GM19239 (cell line): ENCODE results near the gene SH2D1A.
"Not testable (repeated sequence)": the region's sequence is repeated elsewhere in the genome, so short reads cannot be mapped to it uniquely, and the experiment has no call there.

Experiments used
- DNase-seq: peaks from one replicate; pipeline ENCODE4 v3.0.0; 2011; ENCODE audit warnings: low spot score; ENCODE audit not compliant: insufficient read length
- FAIRE-seq: peaks from 2 replicates; lab custom pipeline; 2011; peaks lifted over from hg19 to GRCh38; lab: Jason Lieb, UNC

The SH2D1A gene

GRCh38 chrX:124348885-124349453, 2.6 kb downstream of the SH2D1A start:
- FAIRE-seq (no peak), DNase-seq (no peak)

GRCh38 chrX:124354648-124355047, 8.3 kb downstream of the SH2D1A start:
- DNase-seq (no peak), FAIRE-seq (no peak)

GRCh38 chrX:124358800-124359383, 12.5 kb downstream of the SH2D1A start:
- FAIRE-seq (peak; percentile 76), DNase-seq (no peak)

- FAIRE-seq (no peak), DNase-seq (no peak)
Measured at GRCh38 chrX:124362072-124362471, 15.7 kb downstream of the SH2D1A start.

DNA sequence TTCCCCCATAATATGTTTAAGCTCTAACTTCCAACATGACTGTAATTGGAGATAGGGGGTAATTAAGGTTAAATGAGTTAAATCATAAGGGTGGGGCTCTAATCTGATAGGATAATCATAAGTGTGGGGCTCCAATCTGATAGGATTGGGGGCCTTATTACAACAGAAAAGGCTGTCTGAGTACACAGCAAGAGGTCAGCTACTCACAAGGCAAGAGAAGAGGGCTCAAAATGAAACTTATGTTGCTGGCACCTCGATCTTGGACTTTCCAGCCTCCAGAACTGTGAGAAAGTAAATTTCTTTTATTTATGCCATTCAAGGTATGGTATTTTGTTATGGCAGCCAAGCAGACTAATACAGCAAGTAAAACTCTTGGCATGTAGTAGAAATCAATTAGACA, 16.4 kb downstream of the SH2D1A start:
- FAIRE-seq = no peak
- no peak for DNase-seq

DNA sequence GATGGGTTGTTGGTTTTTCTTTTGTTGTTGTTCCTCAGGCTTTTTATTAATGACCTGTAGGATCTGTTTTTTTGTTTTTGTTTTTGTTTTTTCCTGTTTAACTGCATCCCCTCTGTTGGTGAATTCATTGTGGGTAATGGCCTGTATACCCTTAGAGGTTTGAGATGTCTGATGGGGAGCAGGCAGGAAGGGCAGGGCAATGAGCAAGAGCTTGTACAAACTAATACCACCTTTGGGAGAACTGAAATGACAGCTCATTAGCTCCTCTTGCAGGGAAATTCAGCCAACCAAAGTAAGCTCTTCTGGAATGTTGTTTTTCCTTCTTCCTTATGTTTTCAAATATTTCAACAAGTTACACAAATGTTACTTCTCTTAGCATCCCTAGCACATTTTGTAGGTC, 23.4 kb downstream of the SH2D1A start:
- FAIRE-seq (peak; percentile 51), DNase-seq (no peak)

DNA sequence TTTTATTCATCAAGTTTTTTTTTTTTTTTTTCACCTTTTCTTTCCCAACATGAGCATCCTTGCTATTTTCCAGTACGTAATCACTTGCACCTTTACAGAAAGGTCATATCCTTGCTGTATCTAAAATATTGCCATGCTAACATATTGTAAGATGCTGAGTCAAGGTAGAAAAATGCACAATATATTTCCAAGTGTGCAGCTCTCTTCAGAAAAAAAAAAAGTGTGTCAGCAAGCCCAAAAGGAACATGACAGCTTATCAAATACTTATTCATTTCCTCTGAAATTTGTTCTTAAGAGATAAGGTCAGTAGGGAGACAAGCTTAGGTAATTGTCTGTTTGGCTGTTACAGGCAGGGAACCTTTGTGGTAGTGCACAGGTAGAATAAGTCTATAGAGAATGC, 27.0 kb downstream of the SH2D1A start:
- DNase-seq = no peak
- FAIRE-seq = no peak

DNA sequence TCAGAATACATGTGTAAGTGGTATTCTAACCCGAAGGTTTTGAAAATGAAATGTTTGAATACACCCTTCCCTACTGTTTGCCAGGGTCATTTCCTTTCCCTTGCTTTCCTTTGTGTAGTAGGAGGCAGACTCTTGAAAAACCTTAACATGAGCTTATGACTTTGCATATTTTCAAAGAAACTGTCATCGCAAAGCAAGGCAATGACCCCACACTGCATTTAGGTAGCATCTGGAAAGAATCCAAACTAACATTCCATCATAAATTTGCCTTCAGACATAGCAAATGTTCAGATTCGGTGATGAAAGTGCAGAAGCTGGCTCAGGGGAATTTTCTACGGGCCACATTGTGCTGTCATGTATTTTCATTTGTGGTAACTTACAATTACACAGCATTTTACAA, 32.3 kb downstream of the SH2D1A start:
- DNase-seq = no peak
- FAIRE-seq = peak; percentile 44

GRCh38 chrX:124383354-124383753, 37.0 kb downstream of the SH2D1A start:
- FAIRE-seq (no peak), DNase-seq (no peak)

GRCh38 chrX:124386401-124386800, 40.0 kb downstream of the SH2D1A start:
- FAIRE-seq (no peak), DNase-seq (no peak)

DNA sequence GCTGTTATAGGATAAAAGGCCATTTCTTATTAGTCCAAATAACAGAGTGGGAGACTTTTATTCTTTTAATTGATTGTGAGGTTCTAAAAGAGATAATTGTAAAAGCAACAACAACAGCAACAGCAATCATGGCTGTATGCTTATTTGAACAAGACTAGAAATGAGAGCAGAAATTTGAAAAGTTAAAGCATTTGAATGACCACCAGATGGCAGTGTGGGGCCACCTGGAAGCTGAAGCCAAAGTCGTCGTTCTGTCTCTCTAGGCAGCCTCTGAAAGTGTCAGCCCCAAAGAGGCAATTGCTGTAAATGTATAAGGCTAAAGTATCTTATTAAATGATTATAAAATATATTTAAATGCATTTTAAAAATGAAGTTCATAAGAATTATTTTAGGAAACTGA, 42.2 kb downstream of the SH2D1A start:
- FAIRE-seq (peak; percentile 99), DNase-seq (peak; percentile 3)

GRCh38 chrX:124392794-124393193, 46.4 kb downstream of the SH2D1A start:
- FAIRE-seq = no peak
- DNase-seq = no peak

- DNase-seq (no peak), FAIRE-seq (peak; percentile 48)
Measured at GRCh38 chrX:124393238-124393637, 46.9 kb downstream of the SH2D1A start.

DNA sequence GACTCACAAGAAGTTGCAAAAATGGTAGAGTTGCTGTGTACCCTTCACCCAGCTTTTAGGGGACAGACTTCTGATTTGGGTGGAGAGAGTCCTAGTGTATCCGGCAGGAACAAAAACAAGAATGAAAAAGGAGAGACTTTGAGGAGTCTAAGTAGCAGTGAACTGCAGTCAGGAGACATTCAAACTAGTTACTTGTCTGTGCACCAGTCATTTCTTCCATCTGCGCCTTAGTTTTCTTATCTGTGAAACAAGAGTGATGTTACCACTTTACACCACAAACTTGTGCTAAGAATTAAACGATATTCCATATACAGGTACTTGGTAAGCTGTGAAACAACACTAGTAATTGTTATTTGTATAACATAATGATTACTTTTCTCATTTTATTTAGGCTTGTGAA, 47.3 kb downstream of the SH2D1A start:
- FAIRE-seq (no peak), DNase-seq (no peak)

- DNase-seq (no peak), FAIRE-seq (peak; percentile 88)
Measured at GRCh38 chrX:124395145-124395880, 49.0 kb downstream of the SH2D1A start.

- no peak for DNase-seq
Measured at GRCh38 chrX:124401696-124402095, 55.3 kb downstream of the SH2D1A start.

DNA sequence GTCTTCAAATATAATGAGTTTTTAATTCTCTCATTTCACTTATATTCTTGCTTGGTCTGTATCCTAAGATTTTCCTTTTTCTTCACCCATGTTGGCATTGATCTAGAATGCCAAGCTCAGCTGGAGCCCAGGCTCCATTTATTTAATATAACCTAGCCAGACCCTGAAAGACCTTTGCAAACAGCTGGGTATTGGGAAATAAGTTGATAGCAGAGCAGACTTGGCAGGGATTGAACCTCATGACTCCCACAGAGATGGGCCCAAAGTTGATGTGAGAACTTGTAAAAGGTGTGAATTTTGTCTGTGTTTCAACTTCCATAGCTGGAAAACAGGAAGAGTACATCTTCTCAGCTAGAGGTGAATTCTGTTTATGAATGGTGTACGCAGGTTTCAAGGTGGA, 59.5 kb downstream of the SH2D1A start:
- FAIRE-seq = peak; percentile 59

More at GRCh38 chrX:124401696-124402095, 55.3 kb downstream of the SH2D1A start:
- FAIRE-seq = no peak

GRCh38 chrX:124406294-124407014, 60.1 kb downstream of the SH2D1A start:
- DNase-seq (peak; percentile 18), FAIRE-seq (peak; percentile 56)

More for the DNA sequence above, 59.5 kb downstream of the SH2D1A start:
- no peak for DNase-seq

DNA sequence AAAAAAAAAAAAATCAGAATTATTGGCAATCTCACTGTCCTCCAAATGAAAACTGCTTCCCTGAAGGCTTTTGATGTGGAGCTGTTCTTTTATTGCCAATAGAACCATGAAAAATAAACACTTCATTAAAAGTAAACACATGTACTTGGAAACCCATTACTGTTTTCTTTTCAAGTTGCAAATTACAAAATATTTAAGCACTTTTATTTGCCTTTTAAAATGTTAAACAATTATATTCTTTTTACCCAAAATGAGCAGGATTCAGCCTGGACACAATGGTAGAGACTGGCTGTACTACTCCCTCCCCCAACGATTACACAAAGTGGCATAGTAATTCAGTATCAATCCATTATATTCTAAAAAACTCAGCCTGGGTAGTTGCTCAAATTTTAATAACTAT, 60.9 kb downstream of the SH2D1A start:
- DNase-seq (no peak), FAIRE-seq (peak; percentile 11)

DNA sequence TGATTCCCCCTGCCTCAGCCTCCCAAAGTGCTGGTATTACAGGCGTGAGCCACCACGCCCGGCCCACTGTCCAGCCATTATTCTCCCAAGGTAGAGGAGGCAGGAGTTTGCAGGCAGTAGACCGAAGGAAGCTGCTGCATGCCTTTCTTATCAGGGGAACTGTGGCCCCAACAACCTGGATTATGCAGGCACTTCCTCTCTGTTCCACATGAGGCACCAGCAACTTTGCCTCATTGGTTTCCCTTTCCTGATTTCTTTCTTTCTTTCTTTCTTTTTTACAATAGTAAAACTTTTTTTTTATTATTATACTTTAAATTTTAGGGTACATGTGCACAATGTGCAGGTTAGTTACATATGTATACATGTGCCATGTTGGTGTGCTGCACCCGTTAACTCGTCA, 62.0 kb downstream of the SH2D1A start:
- FAIRE-seq, DNase-seq: not testable (repeated sequence)

DNA sequence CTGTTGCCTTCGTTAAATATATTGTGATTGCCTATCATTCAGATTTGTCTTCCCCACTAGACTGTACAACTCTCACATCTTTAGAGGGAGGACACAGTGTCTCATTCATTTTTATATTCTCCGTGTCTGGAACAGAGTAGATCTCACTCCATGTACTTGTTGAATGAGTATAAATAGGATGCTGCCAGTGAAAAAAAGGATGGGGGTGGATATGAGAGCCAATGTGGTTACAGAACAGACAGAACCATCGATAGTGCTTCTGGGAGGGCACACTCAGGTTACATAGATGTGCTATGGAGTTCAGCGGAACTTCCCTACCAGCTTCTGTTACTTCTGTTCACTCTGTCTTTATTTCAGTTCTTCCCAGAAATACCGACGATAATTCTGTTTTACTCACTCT, 66.9 kb downstream of the SH2D1A start:
- FAIRE-seq = no peak
- no peak for DNase-seq
